GM19328 (cell line): ENCODE measurements around the gene MORC1.
"Not testable (repeated sequence)": the region's sequence is repeated elsewhere in the genome, so short reads cannot be mapped to it uniquely, and the experiment has no call there.

Experiments used
- ATAC-seq: cut with Tn5 transposase; IDR thresholded peaks from one replicate; pipeline ENCODE4 v1.9.1; 2021; ENCODE audit warnings: mild to moderate bottlenecking, moderate library complexity; ENCODE audit not compliant: unreplicated experiment

Gene MORC1

GRCh38 chr3:109117939-109118338, at the start of gene MORC1:
MORC1 (minus strand) TSS chr3:109118134; CDS start chr3:109118059, 75 bp downstream.
- ATAC-seq, result no peak

GRCh38 chr3:109165905-109166304, 48.0 kb upstream of the MORC1 start:
- no peak for ATAC-seq

- no peak for ATAC-seq
Observed at GRCh38 chr3:109161487-109162123, 43.7 kb upstream of the MORC1 start.

GRCh38 chr3:109155828-109156227, 37.9 kb upstream of the MORC1 start:
- ATAC-seq, result no peak

- ATAC-seq, result no peak
Observed at GRCh38 chr3:109154979-109155378, 37.0 kb upstream of the MORC1 start.

GRCh38 chr3:109152320-109152719, 34.4 kb upstream of the MORC1 start:
- ATAC-seq, result no peak

GRCh38 chr3:109149078-109149477, 31.1 kb upstream of the MORC1 start:
- ATAC-seq, result no peak

- no peak for ATAC-seq
Observed at GRCh38 chr3:109143646-109144045, 25.7 kb upstream of the MORC1 start.

GRCh38 chr3:109140318-109140717, 22.4 kb upstream of the MORC1 start:
- ATAC-seq, result no peak

- no peak for ATAC-seq
Observed at GRCh38 chr3:109137761-109138160, 19.8 kb upstream of the MORC1 start.

GRCh38 chr3:109136523-109136922, 18.6 kb upstream of the MORC1 start, which contains the start of gene C3orf85:
C3orf85 (plus strand) TSS chr3:109136719; CDS start chr3:109136848, 129 bp downstream.
- no peak for ATAC-seq

GRCh38 chr3:109133474-109133816, 15.5 kb upstream of the MORC1 start:
- not testable (repeated sequence) for ATAC-seq

- no peak for ATAC-seq
Observed at GRCh38 chr3:109132801-109133473, 15.0 kb upstream of the MORC1 start.

GRCh38 chr3:109131276-109131675, 13.3 kb upstream of the MORC1 start:
- ATAC-seq, result no peak

- no peak for ATAC-seq
Observed at GRCh38 chr3:109127553-109127952, 9.6 kb upstream of the MORC1 start.

- no peak for ATAC-seq
Observed at GRCh38 chr3:109125902-109126301, 8.0 kb upstream of the MORC1 start.

GRCh38 chr3:109122690-109123089, 4.8 kb upstream of the MORC1 start:
- no peak for ATAC-seq

- ATAC-seq, result no peak
Observed at GRCh38 chr3:109118584-109118983, 650 bp upstream of the MORC1 start.

GRCh38 chr3:109116031-109116430, 1.9 kb downstream of the MORC1 start:
- no peak for ATAC-seq

- ATAC-seq, result no peak
Observed at GRCh38 chr3:109115451-109115850, 2.5 kb downstream of the MORC1 start.

GRCh38 chr3:109114746-109115145, 3.2 kb downstream of the MORC1 start:
- no peak for ATAC-seq

GRCh38 chr3:109112946-109113760, 4.8 kb downstream of the MORC1 start:
- no peak for ATAC-seq
